GM19025 (cell line): Measurements from ENCODE around the gene PPP1R16B.
"Not testable (repeated sequence)": the region's sequence is repeated elsewhere in the genome, so short reads cannot be mapped to it uniquely, and the experiment has no call there.

Experiments used
- ATAC-seq: cut with Tn5 transposase; IDR thresholded peaks from one replicate; pipeline ENCODE4 v1.9.1; 2021; ENCODE audit warnings: mild to moderate bottlenecking, low read depth, moderate library complexity; ENCODE audit not compliant: unreplicated experiment

PPP1R16B gene

GRCh38 chr20:38842558-38842981, 37.1 kb downstream of the PPP1R16B start:
- peak; percentile 93 for ATAC-seq

DNA sequence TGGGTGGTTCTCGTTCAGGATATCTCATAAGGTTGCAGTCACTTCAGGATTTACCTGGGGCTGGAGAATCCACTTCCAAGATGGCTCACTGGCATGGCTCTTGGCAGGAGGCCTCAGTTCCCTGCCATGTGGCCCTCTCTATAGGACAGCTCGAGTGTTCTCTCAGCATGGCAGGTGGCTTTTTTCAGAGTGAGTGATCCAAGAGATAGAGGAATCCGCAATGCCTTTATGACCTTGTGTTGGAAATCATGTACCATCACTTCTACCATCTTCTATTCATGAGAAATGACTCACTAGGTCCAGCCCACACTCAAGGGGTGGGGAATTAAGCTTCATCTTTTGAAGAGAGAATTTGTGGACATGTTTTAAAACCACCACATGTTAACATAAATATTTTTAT, 37.8 kb downstream of the PPP1R16B start:
- ATAC-seq: no peak

GRCh38 chr20:38844963-38845362, 39.5 kb downstream of the PPP1R16B start:
- no peak for ATAC-seq

- ATAC-seq: no peak
Observed at GRCh38 chr20:38847840-38848239, 42.3 kb downstream of the PPP1R16B start.

DNA sequence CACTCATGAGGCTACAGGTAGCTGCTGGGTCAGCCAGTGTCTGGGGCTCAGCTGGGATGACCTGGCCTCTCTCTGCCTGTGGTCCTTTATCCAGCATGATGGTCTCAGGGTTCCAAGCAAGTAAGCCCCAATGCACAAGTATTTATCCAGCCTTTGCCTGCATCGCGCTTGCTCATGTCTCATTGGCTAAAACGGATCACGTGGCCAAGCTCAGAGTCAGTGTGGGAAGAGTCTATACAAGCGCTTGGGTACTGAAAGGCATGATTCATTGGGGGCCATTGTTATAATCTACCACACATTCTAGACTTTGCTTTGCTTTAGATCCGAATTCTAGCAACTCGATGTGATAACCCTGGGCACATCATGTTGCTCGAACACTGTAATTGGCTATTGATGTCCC, 48.3 kb downstream of the PPP1R16B start:
- no peak for ATAC-seq

DNA sequence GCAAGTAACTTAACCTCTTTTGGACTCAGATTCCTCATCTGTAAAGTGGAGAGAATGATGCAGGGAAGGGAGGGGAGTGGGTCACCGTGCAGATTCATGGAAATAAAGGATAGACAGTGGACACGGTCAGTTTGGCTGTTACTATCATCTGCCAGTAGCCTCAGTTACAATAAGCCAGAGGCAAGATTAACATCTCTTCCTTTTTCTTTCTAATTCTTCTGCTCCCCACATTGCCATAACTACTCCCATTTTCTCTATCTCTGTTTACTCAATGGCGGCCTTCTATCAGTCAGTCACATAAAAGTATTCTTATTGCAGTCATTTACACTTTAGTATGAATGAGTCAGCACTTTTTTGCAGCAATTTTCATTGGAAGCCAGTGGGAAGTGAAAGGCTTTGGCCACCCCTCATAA, 49.2 kb downstream of the PPP1R16B start:
- ATAC-seq: no peak

GRCh38 chr20:38855356-38855755, 49.9 kb downstream of the PPP1R16B start:
- ATAC-seq: no peak

- ATAC-seq: no peak
Observed at GRCh38 chr20:38856570-38856969, 51.1 kb downstream of the PPP1R16B start.

DNA sequence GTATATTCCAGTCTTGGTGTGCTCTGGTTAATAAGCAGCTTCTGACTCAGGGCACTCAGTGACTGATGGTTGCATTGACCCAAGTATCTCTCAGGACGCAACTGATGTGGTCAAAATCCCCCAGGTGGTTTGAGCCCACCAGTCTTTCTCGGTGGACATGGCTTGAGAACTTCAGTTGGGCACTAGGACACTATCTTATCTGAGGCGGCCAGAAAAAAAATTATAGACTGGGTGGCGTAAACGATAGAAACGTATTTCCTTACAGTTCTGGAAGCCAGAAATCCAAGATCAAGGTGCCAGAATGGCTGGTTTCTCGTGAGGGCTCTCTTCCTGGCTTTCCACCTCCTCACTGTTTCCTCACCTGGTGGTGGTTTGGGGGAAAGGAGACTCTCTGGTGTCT, 52.2 kb downstream of the PPP1R16B start:
- ATAC-seq: no peak

DNA sequence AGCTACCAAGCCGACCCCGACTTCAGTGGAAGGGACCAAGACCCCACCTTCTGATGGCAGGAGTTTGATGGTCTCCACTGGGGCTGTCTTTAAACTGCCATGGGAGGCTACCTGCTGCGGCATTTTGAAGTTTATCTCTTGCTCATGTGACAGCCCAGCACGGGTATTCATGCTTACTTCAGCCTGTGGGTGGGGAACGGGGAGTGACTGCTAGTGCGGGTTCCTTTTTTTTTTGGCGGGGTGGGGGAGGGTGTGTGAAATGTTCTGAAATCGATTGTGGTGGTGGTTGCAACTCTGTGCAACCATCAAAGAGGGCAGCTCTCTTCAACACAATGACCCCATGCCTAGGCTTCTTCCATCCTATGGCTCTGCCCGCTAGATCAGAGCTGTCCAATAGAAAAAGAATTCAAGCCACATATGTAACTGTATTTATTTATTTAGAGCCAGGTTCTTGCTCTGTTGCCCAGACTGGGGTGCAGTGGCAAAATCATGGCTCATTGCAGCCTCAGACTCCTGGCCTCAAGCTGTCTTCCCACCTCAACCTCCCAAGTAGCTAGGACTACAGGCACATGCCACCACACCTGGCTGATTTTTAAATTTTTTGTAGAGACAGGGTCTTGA, 53.7 kb downstream of the PPP1R16B start:
- no peak for ATAC-seq

DNA sequence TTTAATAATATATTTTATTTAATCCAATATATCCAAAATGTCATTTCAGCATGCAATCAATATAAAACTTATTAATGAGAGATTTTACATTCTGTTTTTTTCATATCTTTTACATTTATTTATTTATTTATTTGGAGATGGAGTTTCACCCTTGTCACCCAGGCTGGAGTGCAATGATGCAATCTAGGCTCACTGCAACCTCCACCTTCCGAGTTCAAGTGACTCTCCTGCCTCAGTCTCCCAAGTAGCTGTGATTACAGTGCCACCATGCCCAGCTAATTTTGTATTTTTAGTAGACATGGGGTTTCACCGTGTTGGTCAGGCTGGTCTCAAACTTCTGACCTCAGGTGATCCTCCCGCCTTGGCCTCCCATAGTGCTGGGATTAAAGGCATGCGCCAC, 54.4 kb downstream of the PPP1R16B start:
- ATAC-seq: not testable (repeated sequence)

- no peak for ATAC-seq
Observed at GRCh38 chr20:38861071-38861401, 55.5 kb downstream of the PPP1R16B start.

- ATAC-seq: no peak
Observed at GRCh38 chr20:38862226-38862625, 56.7 kb downstream of the PPP1R16B start.

DNA sequence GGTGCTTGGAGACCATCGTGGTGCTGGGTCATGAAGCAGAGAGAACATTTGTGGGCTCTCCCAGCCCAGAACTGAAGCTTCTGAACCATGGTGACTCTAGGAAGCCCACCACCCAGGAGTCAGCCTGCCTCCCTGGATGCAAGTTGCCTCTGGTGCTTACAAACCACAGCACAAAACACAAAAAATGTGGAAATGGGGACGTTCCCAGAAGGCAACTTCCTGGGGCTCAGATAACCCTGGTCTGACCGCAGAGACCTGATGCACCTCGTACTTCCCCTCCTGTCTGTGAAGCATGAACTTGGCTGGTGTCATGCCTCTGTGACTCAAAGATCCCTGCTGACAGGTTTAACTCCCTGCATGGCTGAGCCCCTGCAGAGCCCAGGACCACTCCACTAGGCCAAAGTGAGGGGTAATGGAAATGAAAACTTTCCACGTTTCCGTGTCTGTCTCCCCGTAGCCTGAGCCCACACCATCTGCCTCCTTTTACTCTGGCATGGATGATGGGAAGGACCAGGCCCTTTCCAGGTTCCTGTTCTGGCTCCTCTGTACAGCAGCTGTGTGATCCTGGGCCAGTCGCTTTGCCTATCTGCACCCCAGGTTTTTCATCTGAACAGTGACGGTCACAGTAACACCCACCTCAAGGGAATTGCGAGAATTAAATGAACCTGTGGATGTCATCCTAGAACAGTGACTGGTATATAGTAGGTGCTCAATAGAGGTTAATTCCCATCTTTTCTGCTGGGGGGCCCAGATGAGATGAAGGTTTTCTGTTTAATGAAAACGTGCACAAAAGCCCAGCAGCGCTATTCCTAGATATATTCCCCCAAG, 57.7 kb downstream of the PPP1R16B start:
- peak; percentile 66 for ATAC-seq

GRCh38 chr20:38864662-38865061, 59.2 kb downstream of the PPP1R16B start:
- ATAC-seq: no peak

GRCh38 chr20:38866265-38867061, 61.0 kb downstream of the PPP1R16B start:
- no peak for ATAC-seq

DNA sequence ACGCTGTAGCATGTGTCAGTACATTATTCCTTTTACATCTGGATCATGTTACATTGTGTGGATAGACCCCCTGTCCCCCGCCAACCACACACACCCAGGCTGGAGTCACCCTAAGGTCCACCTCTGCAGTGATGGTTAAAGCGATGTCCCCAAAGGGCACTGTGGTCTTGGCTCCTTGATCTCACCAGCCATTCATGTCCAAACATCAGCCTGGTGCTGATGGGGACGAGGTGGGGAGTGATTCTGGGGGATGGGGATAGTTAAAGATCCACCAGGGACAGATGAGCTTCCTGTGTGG, 61.5 kb downstream of the PPP1R16B start:
- ATAC-seq: no peak

DNA sequence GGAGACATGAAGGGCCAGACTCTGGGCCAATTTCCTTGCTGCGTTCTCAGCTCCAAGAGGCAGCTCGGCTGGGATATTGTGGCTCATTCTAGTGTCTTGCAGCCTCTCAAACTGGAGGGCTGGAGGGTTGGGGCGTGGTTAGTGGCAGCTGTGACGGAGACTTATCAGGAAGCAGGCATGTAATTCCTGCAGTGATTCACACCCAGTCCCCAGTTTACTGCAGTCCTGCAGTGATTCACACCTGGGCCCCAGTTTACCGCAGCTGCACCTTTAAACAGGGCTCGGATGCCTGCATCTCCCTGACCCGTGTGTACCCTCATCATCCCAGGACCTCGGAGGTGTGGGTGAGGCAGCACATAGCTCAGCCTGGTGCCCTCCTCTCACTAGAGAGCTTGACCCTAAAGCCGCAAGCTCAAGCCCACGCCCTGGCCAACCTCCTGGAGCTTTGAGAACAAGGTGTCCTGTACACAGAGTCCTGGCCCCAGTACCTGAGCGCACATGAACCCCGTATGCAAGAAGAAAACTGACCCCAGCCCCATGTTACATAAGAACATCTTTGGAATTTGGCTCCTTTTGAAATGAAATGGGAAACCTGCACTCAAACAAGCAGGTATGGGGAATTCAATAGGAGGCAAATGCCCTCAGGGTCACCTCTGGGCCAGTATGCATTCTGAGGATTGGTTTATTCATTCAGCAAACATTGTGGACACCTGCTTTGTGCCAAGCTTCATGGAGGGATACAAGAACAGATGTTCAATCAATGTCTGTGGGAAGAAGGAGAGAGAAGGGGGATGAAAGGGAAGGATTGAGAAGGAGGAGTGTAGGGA, 65.4 kb downstream of the PPP1R16B start:
- no peak for ATAC-seq

DNA sequence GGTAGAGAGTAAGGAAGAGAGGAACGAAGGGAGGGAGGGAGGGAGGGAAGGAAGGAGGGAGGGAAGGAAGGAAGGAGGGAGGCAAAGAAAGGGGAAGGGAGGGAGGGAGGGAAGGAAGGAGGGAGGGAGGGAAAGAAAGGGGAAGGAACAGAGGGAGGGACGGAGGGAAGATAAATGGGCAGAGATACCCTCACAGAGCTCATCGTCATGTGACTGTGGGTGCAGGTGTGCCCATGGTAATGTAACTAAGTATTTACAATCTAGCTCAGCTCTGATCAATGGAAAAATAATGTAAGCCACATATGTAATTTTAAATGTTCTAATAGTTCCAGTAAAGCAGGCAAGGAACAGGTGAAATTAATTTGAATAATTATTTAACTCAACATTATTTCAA, 66.1 kb downstream of the PPP1R16B start:
- ATAC-seq: no peak

- no peak for ATAC-seq
Observed at GRCh38 chr20:38872036-38872435, 66.5 kb downstream of the PPP1R16B start.
